OCI-LY1 (cell line): ENCODE results near the gene AIP.

Experiments used
- CTCF ChIP-seq: fragments of 200-600 bp; sonication (generic), shearing (Covaris generic); IDR thresholded peaks from 2 replicates; pipeline ENCODE4 v1.5.1; 2017; ENCODE audit warnings: mild to moderate bottlenecking, antibody characterized with exemption, low read length, moderate library complexity, mixed read lengths
- EZH2 ChIP-seq: fragments of 200-600 bp; sonication (generic), shearing (Covaris generic); IDR thresholded peaks from 2 replicates; pipeline ENCODE4 v1.8.0; 2017; ENCODE audit warnings: borderline replicate concordance, mixed run types, mild to moderate bottlenecking, antibody characterized with exemption, low read length, moderate library complexity, mixed read lengths

- TF ChIP-seq CTCF: no peak
- TF ChIP-seq EZH2: no peak
These were observed 25.4 kb upstream of the AIP start for GRCh38 chr11:67457453-67457852.
